Astrocyte (in vitro differentiated cells and primary cell): ENCODE measurements around the gene C10orf143.

Experiments
- CTCF ChIP-seq: IDR thresholded peaks from 2 replicates; pipeline ENCODE4 v1.5.1; 2011; ENCODE audit warnings: low read depth, mild to moderate bottlenecking, inconsistent platforms, low read length, moderate library complexity; ENCODE audit not compliant: insufficient read depth
- EZH2 ChIP-seq: IDR thresholded peaks from 2 replicates; pipeline ENCODE4 v1.6.1; 2012; ENCODE audit warnings: mild to moderate bottlenecking, low read length, inconsistent platforms; ENCODE audit not compliant: insufficient read depth

GRCh38 chr10:130028465-130028819 lies 82.2 kb downstream of the C10orf143 start:
- TF ChIP-seq CTCF (no peak), EZH2 (no peak)
